A549 (cell line): Measurements from ENCODE around the gene PLD5. TPM values are rescaled to one million over a fixed set of nuclear protein-coding genes. Genes with fewer than 3 reads are reported as not detected.
A peak's percentile ranks its signal among the peaks of the same experiment; 100 is the strongest.

Experiments
- ATAC-seq, 2 experiments: fragments of 200-7000 bp in 1 of 2; fragments of >200 bp in 1 of 2; cut with Nextera tagmentation in 1 of 2; cut with Tn5 transposase in 1 of 2; 3 replicates each; pipeline versions ENCODE4 v1.8.0 to v1.9.1; 2018 to 2020; ENCODE audit warnings: mild to moderate bottlenecking in 1 of 2, moderate library complexity in 1 of 2
- CTCF ChIA-PET: fragments of 300-600 bp; sonication (Branson Sonifier 250); formaldehyde crosslinking; extraction: SDS; loops from one replicate; lab custom pipeline; 2021; ENCODE audit warnings: antibody characterized with exemption, inconsistent platforms; lab: Yijun Ruan, JAX
- POLR2A ChIA-PET: fragments of 350-600 bp; formaldehyde crosslinking; extraction: SDS; loops from one replicate; lab custom pipeline; 2021; ENCODE audit warnings: antibody characterized with exemption, inconsistent platforms; lab: Yijun Ruan, JAX
- DNase-seq, 2 experiments: peaks; one replicate each; pipeline versions ENCODE4 v3.0.0 to v3.0.0-alpha.2; 2011 to 2016; ENCODE audit warnings: low read depth in 1 of 2, low spot score in 1 of 2
- FAIRE-seq: peaks from 2 replicates; lab custom pipeline; 2011; peaks lifted over from hg19 to GRCh38; lab: Jason Lieb, UNC
- H3K27ac ChIP-seq, 2 experiments: fragments of >200 bp; sonication (Bioruptor Twin); formaldehyde crosslinking; 3 replicates each; pipeline ENCODE4 v1.5.1; 2016 to 2017
- H3K4me1 ChIP-seq: fragments of >200 bp; sonication (Bioruptor Twin); formaldehyde crosslinking; 3 replicates; pipeline ENCODE4 v1.6.1; 2016
- H3K4me2 ChIP-seq: fragments of >200 bp; sonication (Bioruptor Twin); formaldehyde crosslinking; 3 replicates; pipeline ENCODE4 v1.6.1; 2016
- H3K4me3 ChIP-seq: fragments of >200 bp; sonication (Bioruptor Twin); formaldehyde crosslinking; 3 replicates; pipeline ENCODE4 v1.5.1; 2016
- H3K9me3 ChIP-seq: fragments of >200 bp; sonication (Bioruptor Twin); formaldehyde crosslinking; 3 replicates; pipeline ENCODE4 v1.6.1; 2016
- ATOH8 ChIP-seq: fragments of 250-450 bp; sonication (Bioruptor Pico); IDR thresholded peaks from 2 replicates; pipeline ENCODE4 v1.5.0; 2020; ENCODE audit warnings: low read depth, mild to moderate bottlenecking, moderate library complexity
- BCL3 ChIP-seq: fragments of >200 bp; sonication (Bioruptor Twin); formaldehyde crosslinking; IDR thresholded peaks from 3 replicates; pipeline ENCODE4 v1.6.1; 2016
- BHLHE40 ChIP-seq: IDR thresholded peaks from 2 replicates; pipeline ENCODE4 v1.6.1; 2012; ENCODE audit warnings: low read depth, low read length, inconsistent platforms
- CBX2 ChIP-seq: fragments of 200-600 bp; sonication (generic); IDR thresholded peaks from 2 replicates; pipeline ENCODE4 v1.6.1; 2016; ENCODE audit warnings: low read depth, mild to moderate bottlenecking, borderline replicate concordance
- CEBPB ChIP-seq, 2 experiments: fragments of >200 bp in 1 of 2; sonication (Bioruptor Twin) in 1 of 2; formaldehyde crosslinking in 1 of 2; IDR thresholded peaks; 2 replicates each; pipeline ENCODE4 v1.6.1; 2012 to 2016
- CHD2 ChIP-seq: fragments of 150-350 bp; IDR thresholded peaks from 2 replicates; pipeline ENCODE4 v1.6.1; 2014; ENCODE audit warnings: low read length; ENCODE audit not compliant: partially characterized antibody
- CHD4 ChIP-seq: fragments of 200-600 bp; sonication (generic); IDR thresholded peaks from 2 replicates; pipeline ENCODE4 v1.6.1; 2016; ENCODE audit warnings: antibody characterized with exemption, mild to moderate bottlenecking, borderline replicate concordance
- ELK1 ChIP-seq: fragments of 150-350 bp; IDR thresholded peaks from 2 replicates; pipeline ENCODE4 v1.6.1; 2014; ENCODE audit warnings: low read depth, mild to moderate bottlenecking, low read length
- FOSB ChIP-seq: fragments of 250-450 bp; sonication (Bioruptor Pico); IDR thresholded peaks from 2 replicates; pipeline ENCODE4 v1.5.0; 2020; ENCODE audit warnings: mild to moderate bottlenecking, moderate library complexity
- FOXS1 ChIP-seq: fragments of 250-450 bp; sonication (Bioruptor Pico); IDR thresholded peaks from 2 replicates; pipeline ENCODE4 v1.5.0; 2020; ENCODE audit warnings: mild to moderate bottlenecking, moderate library complexity
- GATA3 ChIP-seq: IDR thresholded peaks from 2 replicates; pipeline ENCODE4 v1.6.1; 2012; ENCODE audit warnings: borderline replicate concordance
- HDAC2 ChIP-seq: fragments of 200-600 bp; sonication (generic); IDR thresholded peaks from 2 replicates; pipeline ENCODE4 v1.6.1; 2016
- HES2 ChIP-seq: fragments of >200 bp; sonication (Bioruptor Twin); formaldehyde crosslinking; IDR thresholded peaks from 2 replicates; pipeline ENCODE4 v1.6.1; 2016
- HEYL ChIP-seq: fragments of 250-450 bp; sonication (Bioruptor Pico); IDR thresholded peaks from 2 replicates; pipeline ENCODE4 v1.8.0; 2021; ENCODE audit warnings: mild to moderate bottlenecking, moderate library complexity
- HMGXB4 ChIP-seq: fragments of 250-450 bp; sonication (Bioruptor Pico); IDR thresholded peaks from 2 replicates; pipeline ENCODE4 v1.5.0; 2021; ENCODE audit warnings: mild to moderate bottlenecking, moderate library complexity, borderline replicate concordance
- HOXB5 ChIP-seq: fragments of 250-450 bp; sonication (Bioruptor Pico); IDR thresholded peaks from 2 replicates; pipeline ENCODE4 v1.5.0; 2020; ENCODE audit warnings: mild to moderate bottlenecking, moderate library complexity
- JUN ChIP-seq, 2 experiments: fragments of >200 bp; sonication (Bioruptor Twin); formaldehyde crosslinking; IDR thresholded peaks; 2 replicates in 1 of 2; 3 replicates in 1 of 2; pipeline ENCODE4 v1.6.1; 2016 to 2017
- KDM1A ChIP-seq: fragments of 200-600 bp; sonication (generic); IDR thresholded peaks from 2 replicates; pipeline ENCODE4 v1.6.1; 2016; ENCODE audit warnings: low read depth, mild to moderate bottlenecking
- KDM5A ChIP-seq: fragments of 200-600 bp; sonication (generic); IDR thresholded peaks from 2 replicates; pipeline ENCODE4 v1.6.1; 2016; ENCODE audit warnings: antibody characterized with exemption, mild to moderate bottlenecking
- MAFK ChIP-seq: fragments of 450-650 bp; IDR thresholded peaks from 2 replicates; pipeline ENCODE4 v1.6.1; 2014; ENCODE audit not compliant: partially characterized antibody
- MAZ ChIP-seq: fragments of 150-350 bp; IDR thresholded peaks from 2 replicates; pipeline ENCODE4 v1.6.1; 2014; ENCODE audit warnings: antibody characterized with exemption, low read depth, low read length, borderline replicate concordance
- MYC ChIP-seq: IDR thresholded peaks from 2 replicates; pipeline ENCODE4 v1.6.1; 2012; ENCODE audit warnings: mild to moderate bottlenecking, inconsistent platforms, low read length, improper control_type of control experiment, borderline replicate concordance
- NFE2L2 ChIP-seq: fragments of 150-350 bp; conservative IDR thresholded peaks from 2 replicates; pipeline ENCODE4 v1.6.1; 2014; ENCODE audit warnings: low read length
- NPAS2 ChIP-seq: fragments of 250-450 bp; sonication (Bioruptor Pico); IDR thresholded peaks from 2 replicates; pipeline ENCODE4 v1.8.0; 2022; ENCODE audit warnings: mild to moderate bottlenecking, moderate library complexity, borderline replicate concordance
- NR3C1 ChIP-seq: fragments of >200 bp; sonication (Bioruptor Twin); formaldehyde crosslinking; IDR thresholded peaks from 3 replicates; pipeline ENCODE4 v1.6.1; 2017
- POLR2A ChIP-seq: IDR thresholded peaks from 2 replicates; pipeline ENCODE4 v1.6.1; 2012; ENCODE audit warnings: mild to moderate bottlenecking, low read length
- RAD21 ChIP-seq, 2 experiments: fragments of >200 bp in 1 of 2; sonication (Bioruptor Twin) in 1 of 2; formaldehyde crosslinking in 1 of 2; IDR thresholded peaks in 1 of 2; conservative IDR thresholded peaks in 1 of 2; 2 replicates in 1 of 2; 3 replicates in 1 of 2; pipeline ENCODE4 v1.6.1; 2012 to 2018; ENCODE audit warnings: inconsistent platforms in 1 of 2
- RCOR1 ChIP-seq: fragments of 150-350 bp; IDR thresholded peaks from 2 replicates; pipeline ENCODE4 v1.6.1; 2014; ENCODE audit warnings: antibody characterized with exemption, low read length, low read depth
- RFX5 ChIP-seq: fragments of 450-650 bp; IDR thresholded peaks from 2 replicates; pipeline ENCODE4 v1.7.1; 2014; ENCODE audit warnings: antibody characterized with exemption, mild to moderate bottlenecking, moderate library complexity
- RNF2 ChIP-seq: fragments of 200-600 bp; sonication (generic); IDR thresholded peaks from 2 replicates; pipeline ENCODE4 v1.6.1; 2016; ENCODE audit warnings: low read depth, mild to moderate bottlenecking, antibody characterized with exemption, moderate library complexity, borderline replicate concordance
- SMC3 ChIP-seq: fragments of >200 bp; sonication (Bioruptor Twin); formaldehyde crosslinking; IDR thresholded peaks from 3 replicates; pipeline ENCODE4 v1.6.1; 2018; ENCODE audit warnings: inconsistent platforms
- SREBF2 ChIP-seq: fragments of 450-650 bp; IDR thresholded peaks from 2 replicates; pipeline ENCODE4 v1.6.1; 2014; ENCODE audit warnings: mild to moderate bottlenecking, moderate library complexity
- TP53 ChIP-seq: fragments of 250-450 bp; sonication (Bioruptor Pico); IDR thresholded peaks from 2 replicates; pipeline ENCODE4 v1.5.0; 2021; ENCODE audit warnings: mild to moderate bottlenecking, moderate library complexity
- USF2 ChIP-seq: fragments of 450-650 bp; IDR thresholded peaks from 2 replicates; pipeline ENCODE4 v1.6.1; 2014; ENCODE audit warnings: antibody characterized with exemption
- ZFP36 ChIP-seq: fragments of 450-650 bp; IDR thresholded peaks from 2 replicates; pipeline ENCODE4 v1.6.1; 2014; ENCODE audit warnings: borderline replicate concordance; ENCODE audit not compliant: partially characterized antibody
- ZNF302 ChIP-seq: fragments of 250-450 bp; sonication (Bioruptor Pico); IDR thresholded peaks from 2 replicates; pipeline ENCODE4 v1.9.0; 2021; ENCODE audit warnings: inconsistent platforms, mild to moderate bottlenecking, moderate library complexity
- ZSCAN20 ChIP-seq: fragments of 250-450 bp; sonication (Bioruptor Pico); IDR thresholded peaks from 2 replicates; pipeline ENCODE4 v1.8.0; 2022; ENCODE audit warnings: mild to moderate bottlenecking, moderate library complexity
- WGBS: methylation state at CpG from one replicate; pipeline ENCODE4 v1.1.6; 2017; ENCODE audit errors: missing lambda C conversion rate; 5-methylcytosine and 5-hydroxymethylcytosine counted together
- polyA plus RNA-seq, 4 experiments: library from polyadenylated mRNA; depleted of rRNA in 3 of 4; stranded (reverse); fragments of >200 nt; fragmentation: RNase III in 1 of 4; extraction: RNeasy Plus Mini Kit Qiagen cat#74134 plus additional on column Dnase treatment in 1 of 4; gene quantifications; 2 replicates in 3 of 4; 3 replicates in 1 of 4; pipeline ENCODE4 v1.2.3, GENCODE V29; 2011 to 2017

PLD5 gene
- polyA plus RNA-seq, 2 of the 4 experiments (the other 2 are of a cell fraction): 1.5 to 1.7 TPM

- ChIA-PET POLR2A (no interaction called here), CTCF (interaction anchor here (1.3 kb wide), 1 partner anchor 8 kb away, joined by 4 read pairs; no protein-coding TSS in a partner anchor)
- DNase-seq (peak in 1 of 2 experiments; percentile 61), FAIRE-seq (peak; percentile 81), ATAC-seq (peak; percentile 78 to 81)
- Histone ChIP-seq H3K4me3 (no peak overlapping the region), H3K27ac (peak overlapping the region; percentile 74 to 84), H3K4me1 (peaks cover 40% of the 10 kb centered on the region), H3K4me2 (peak overlapping the region; percentile 38), H3K9me3 (peaks cover 11% of the 10 kb centered on the region; the same call in 2 of the 3 replicates)
- 47% methylated on average over 2 of the region's 2 CpGs for WGBS
- TF ChIP-seq MAZ (no peak), CEBPB (IDR thresholded peaks at IDR 0.05) (peak; percentile 77), CHD4 (no peak), JUN (IDR thresholded peaks at IDR 0.05) (peak; percentile 21 to 61; a peak in 2 of 5 replicates), FOXS1 (no peak), HDAC2 (no peak), TP53 (CRISPR knock-in tag) (no peak), BHLHE40 (no peak), MAFK (no peak), HOXB5 (CRISPR knock-in tag) (no peak), MYC (no peak), ATOH8 (CRISPR knock-in tag) (no peak), POLR2A (no peak), KDM1A (no peak), NFE2L2 (no peak), GATA3 (peak; percentile 73; the same call in 1 of the 2 replicates), HMGXB4 (CRISPR knock-in tag) (no peak), HES2 (0 out of 2 replicates have a peak, but pooled peaks have one; percentile 44), RFX5 (no peak), ZSCAN20 (no peak), USF2 (no peak), SMC3 (no peak), SREBF2 (no peak), ZNF302 (CRISPR knock-in tag) (no peak), FOSB (CRISPR knock-in tag) (no peak), RAD21 (conservative IDR thresholded peaks at IDR 0.05 in 1 of 2, IDR thresholded peaks at IDR 0.05 in 1 of 2) (peak in 1 of 2 experiments; percentile 34; a peak in 1 of 5 replicates), CHD2 (no peak), CBX2 (no peak), ELK1 (no peak), NR3C1 (no peak), BCL3 (no peak), NPAS2 (CRISPR knock-in tag) (no peak), RCOR1 (no peak), HEYL (CRISPR knock-in tag) (no peak), ZFP36 (no peak), KDM5A (no peak), RNF2 (no peak)
Measured at GRCh38 chr1:242219298-242219901, 305.1 kb downstream of the PLD5 start.
